Lower leg skin (tissue), 3 donors: Measurements from ENCODE around the gene MEP1A.
"Not testable (repeated sequence)": the region's sequence is repeated elsewhere in the genome, so short reads cannot be mapped to it uniquely, and the experiment has no call there.

Experiments used
- CTCF ChIP-seq, 3 donors: fragments of 450-650 bp; IDR thresholded peaks; one replicate each; pipeline ENCODE4 v1.5.1; 2016; ENCODE audit warnings: antibody characterized with exemption in 3 of 3, mild to moderate bottlenecking in 3 of 3, moderate library complexity in 2 of 3
- POLR2A ChIP-seq, 2 donors: fragments of 450-650 bp; IDR thresholded peaks; one replicate each; pipeline ENCODE4 v1.6.1; 2016 to 2017; ENCODE audit warnings: antibody characterized with exemption in 2 of 2, mild to moderate bottlenecking in 1 of 2, moderate library complexity in 1 of 2

DNA sequence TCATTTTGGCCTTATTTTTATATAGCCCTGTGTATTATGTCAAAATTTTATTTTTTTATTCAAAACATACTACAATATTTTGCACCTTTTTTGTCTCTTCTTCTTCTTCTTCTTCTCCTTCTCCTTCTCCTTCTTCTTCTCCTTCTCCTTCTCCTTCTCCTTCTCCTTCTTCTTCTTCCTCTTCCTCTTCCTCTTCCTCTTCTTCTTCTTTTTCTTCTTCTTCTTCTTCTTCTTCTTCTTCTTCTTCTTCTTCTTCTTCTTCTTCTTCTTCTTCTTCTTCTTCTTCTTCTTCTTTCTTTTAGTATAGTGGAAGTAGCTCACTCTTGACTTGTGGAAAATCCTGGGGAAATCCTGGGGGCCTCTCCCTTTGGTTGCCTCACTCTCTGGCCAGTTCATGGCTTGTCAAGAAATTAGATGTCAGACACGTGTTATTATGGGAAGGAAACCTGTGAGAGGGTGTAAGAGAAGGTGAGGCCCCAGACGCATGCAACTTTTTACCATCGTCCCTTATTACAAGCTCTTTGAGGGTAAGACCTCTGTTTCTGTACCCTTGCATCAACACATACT, 48.9 kb upstream of the MEP1A start:
- not testable (repeated sequence) for TF ChIP-seq CTCF, POLR2A (IDR thresholded peaks at IDR 0.05)
